GM18502 (cell line): Measurements from ENCODE around the gene CMIP.

Source experiments
- ATAC-seq: cut with Tn5 transposase; IDR thresholded peaks from one replicate; pipeline ENCODE4 v1.9.1; 2021; ENCODE audit warnings: mild to moderate bottlenecking; ENCODE audit not compliant: unreplicated experiment, poor library complexity

The CMIP gene

GRCh38 chr16:81526199-81526598 is 81.6 kb downstream of the CMIP start:
- no peak for ATAC-seq

DNA sequence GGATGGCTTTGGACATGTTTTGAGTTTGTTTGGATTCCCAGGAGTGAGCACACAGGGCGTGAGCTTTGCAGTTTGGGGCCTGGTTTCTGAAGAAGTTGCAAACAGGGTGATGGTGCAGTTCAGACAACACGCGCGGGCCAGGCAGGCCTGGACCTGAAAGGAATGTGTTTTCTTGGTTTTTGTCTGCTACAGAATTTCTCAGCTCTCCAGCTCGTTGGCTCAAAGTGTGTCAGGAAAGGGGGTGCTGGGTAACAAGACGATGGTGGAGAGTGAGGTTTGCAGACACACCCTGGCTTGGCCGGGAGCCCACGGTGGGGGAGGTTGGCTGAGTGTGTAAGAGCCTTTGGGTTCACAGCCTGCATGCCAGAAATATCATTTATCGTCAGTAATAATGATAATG is 82.3 kb downstream of the CMIP start:
- ATAC-seq: no peak

DNA sequence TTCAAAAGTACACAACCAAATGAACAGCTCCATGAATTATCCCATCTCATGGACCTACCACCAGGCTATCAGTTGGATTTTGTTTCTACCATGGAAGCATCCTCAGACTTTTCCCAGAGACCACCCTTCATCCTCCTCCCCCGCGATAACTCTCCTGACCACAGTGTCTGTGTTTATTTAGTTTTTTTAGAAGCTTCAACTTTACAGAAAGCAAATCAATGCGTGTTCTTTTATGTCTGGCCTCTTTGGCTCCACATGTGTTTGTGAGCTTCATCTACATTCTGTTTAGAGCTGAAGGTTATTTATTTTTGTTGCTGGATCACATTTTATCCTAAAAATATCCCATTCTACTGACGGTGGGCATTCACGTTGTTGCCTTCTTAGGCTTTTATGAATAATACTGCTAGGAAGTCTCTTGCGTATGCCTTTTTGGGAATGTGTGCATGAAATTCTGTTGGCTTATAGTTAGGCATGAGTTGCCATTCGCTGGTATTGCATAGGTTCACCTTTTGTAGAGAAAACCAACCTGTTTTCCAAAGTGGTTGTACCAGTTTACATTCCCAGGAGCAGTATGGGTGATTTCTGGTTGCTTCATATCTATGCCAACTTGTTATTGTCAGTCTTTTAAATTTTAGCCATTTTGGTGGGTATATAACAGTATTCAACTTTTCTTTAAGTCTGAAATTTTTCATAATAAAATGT is 83.0 kb downstream of the CMIP start:
- ATAC-seq: no peak

- ATAC-seq: no peak
Observed at GRCh38 chr16:81528256-81528655, 83.6 kb downstream of the CMIP start.

DNA sequence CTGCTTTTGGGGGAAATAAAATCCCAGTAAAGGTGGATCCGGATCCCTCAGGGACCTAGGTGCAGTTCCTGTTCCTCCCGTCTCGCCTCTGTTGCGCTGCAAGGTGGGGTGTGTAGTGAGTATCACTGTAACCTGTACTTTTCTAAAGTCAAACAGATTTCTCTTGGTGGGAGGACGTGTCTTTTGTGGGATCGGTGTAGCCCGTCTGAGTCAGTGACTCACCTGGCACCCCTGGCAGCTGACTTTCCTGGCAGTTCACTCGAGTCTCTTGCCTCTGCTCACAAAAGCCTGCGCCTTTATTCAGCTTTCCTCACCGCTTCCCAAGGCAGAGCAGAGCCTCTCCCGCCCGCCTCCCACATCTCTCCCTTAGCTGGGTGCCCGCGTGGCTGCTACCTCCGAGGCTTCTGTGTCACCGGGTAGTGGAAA is 85.7 kb downstream of the CMIP start:
- ATAC-seq: no peak

- ATAC-seq: no peak
Observed at GRCh38 chr16:81530814-81531213, 86.2 kb downstream of the CMIP start.

- ATAC-seq: no peak
Observed at GRCh38 chr16:81531419-81531821, 86.8 kb downstream of the CMIP start.

DNA sequence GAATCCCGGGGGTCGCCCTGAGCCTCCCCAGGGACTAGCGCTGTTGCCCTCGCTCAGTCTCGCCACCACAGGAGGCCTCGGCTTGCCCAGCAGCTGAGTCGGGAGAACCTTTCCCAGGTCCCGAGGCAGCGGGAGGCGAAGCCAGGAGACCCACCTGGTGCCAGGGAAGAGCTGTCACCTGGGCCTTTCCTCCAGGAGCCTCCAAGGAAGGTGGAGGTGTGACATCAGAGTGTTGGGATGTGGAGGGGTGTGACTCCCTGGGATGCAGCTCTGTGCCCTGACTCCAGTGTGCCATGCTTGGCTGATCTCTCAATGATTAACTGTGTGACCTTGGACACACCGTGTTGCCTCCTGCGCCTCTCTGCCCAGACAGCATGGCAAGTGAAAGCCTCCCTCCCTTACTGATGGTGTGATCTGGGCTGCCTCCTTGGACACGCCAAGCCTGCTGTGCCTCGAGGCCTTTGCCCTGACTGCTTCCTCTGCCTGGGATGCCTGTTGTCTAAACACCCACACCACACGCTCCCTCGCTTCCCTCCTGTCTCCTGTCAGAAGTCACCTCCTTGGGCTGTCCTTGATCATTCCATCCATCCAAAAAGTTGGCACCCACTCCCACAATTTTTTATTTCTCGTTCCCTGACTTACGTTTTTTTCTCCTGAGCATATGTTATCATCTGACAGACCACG is 88.0 kb downstream of the CMIP start:
- ATAC-seq: no peak

- ATAC-seq: no peak
Observed at GRCh38 chr16:81533175-81533507, 88.5 kb downstream of the CMIP start.

- ATAC-seq: no peak
Observed at GRCh38 chr16:81535679-81536360, 91.2 kb downstream of the CMIP start.

- ATAC-seq: no peak
Observed at GRCh38 chr16:81536648-81537047, 92.0 kb downstream of the CMIP start.

DNA sequence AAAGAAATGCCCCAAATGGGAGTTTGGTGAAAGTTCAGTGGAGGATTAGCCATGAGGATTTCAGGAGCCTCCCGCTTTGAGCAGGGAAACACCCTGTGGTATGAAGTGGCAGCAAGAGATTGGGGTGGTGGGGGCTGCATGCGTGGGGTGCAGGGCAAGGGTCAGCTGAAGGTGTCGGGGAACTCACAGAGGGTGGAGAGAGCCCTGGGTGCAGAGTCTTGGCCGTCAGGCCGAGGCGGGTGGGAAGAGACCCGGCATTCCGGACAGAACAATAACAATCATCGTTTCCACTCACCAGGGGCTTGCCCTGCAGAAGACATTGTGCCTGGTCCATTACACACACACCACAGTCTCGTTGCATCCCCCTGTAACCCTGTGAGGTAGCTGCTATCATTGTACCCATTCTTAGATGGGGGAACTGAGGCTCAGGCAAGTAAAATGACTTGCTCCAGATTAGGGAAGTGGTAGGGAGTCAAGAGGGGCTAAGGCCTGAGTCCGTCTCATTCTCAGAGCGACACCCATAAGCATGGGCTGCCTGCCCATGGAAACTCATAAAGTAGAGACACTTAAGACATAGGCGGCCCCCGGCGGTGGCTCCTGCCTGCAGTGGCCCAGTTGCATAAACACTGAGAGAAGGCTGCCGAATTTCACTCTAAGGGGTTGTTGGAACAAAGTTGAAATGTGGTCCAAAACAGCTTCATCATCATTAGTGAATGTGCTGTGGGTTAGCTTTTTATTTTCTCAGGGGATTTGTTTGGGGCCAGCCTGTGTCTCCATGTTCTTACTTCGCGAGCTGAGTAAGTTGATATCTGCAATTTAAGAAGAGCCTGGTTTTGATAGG is 93.3 kb downstream of the CMIP start:
- ATAC-seq: no peak

GRCh38 chr16:81539009-81539758 is 94.6 kb downstream of the CMIP start:
- no peak for ATAC-seq

DNA sequence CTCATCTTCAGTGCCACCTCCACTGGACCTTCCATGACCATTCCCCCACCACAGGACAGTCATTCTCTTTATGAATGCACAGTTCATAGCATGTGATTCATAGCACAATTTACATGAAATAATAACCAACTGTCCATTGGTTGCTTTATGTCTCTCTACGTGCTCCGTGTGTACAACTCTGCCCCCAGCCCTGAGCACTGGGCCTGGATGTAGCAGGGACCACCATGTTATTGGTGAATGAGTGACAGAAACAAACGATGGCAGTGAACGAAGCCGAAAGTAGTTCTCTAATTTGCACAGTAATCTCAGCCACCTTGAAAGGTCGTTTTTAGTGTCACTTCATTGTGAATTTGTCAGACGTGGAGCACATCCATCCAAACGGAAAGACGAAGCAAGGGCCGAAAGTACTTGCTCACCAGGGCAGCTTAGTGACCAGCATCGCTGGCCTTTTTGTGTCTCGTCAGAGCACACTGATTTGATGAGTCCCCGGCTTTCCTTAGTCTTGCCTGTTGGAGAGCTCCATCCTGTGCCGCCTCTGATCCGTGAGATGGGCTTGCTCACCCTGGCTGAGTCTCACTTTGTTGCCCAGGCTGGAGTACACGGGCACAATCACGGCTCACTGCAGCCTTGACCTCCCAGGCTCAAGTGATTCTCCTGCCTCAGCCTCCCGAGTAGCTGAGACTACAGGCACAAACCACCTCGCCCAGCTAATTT is 95.3 kb downstream of the CMIP start:
- no peak for ATAC-seq

DNA sequence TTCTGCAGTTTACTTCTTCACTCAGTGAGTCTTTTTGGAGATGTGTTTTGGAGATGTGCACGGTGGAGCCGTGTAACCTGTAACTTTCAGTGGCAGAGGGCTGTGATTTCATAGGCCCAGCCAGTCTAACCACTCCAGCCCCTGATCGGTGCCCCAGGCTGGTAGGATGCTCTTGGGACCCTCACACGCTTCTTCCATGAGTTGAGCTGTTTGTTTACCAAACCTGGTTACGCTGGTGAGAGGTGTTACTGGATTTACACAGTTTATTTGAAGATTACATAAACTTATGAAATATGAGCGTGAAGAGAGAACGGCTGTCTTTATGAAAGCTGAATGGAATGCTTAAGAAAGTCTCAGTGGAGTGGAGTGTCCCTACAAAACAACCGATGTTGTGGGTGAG is 96.7 kb downstream of the CMIP start:
- ATAC-seq: no peak

- no peak for ATAC-seq
Observed at GRCh38 chr16:81542609-81543570, 98.3 kb downstream of the CMIP start.

DNA sequence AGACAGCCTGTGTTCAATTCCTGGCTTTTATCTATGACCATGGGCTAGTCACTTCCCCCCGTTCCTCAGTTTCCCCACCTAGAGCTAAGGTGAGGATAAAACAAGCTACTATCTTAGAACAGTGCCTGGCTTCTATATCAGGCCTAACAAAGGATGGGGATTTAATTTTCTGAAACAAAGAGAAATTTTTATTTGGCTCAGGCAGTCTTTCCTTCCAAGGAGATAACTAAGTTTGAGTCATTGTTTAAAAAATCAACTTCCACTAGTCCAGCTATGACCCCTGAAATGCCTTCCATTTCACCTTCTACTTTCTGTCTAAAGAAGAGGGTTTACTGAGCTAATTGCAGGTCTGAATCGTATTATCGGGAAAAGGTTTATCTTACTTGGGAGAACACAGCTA is 99.0 kb downstream of the CMIP start:
- no peak for ATAC-seq

- ATAC-seq: no peak
Observed at GRCh38 chr16:81544261-81544660, 99.7 kb downstream of the CMIP start.
